ENCODE results near the gene TLK2. TPM values are rescaled to one million over a fixed set of nuclear protein-coding genes. Genes with fewer than 3 reads are reported as not detected.

Gene TLK2
- total RNA-seq, 2 donors from 2014 or later = 45.2 to 71.5 TPM

DNA sequence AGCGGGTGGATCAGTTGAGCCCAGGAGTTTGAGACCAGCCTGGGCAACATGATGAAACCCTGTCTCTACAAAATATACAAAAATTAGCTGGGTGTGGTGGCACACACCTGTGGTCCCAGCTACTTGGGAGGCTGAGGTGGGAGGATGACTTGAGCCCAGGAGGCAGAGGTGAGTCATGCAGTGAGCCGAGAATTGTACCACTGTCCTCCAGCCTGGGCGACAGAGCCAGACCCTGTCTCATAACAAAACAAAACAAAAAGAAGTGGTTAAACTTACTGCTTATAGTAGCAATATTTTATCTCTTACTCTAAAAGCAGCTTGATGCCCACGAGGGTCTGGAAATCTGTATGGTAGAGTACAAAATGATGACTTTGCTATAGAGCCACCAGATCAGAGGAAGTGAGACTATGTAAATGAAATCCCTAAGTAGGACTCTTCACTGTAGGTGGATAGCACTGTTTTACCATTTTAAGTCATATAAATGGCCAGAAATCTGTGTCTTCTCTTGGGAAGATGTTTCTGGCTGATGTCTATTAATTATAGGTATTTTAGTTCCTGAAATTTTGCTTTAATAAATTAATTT, 88.5 kb downstream of the TLK2 start:
- peaks cover 1 to 4% of the 10 kb centered on the region in 2 donors for H3K4me1 ChIP-seq (ENCODE audit: control insufficient read depth in 1 of 2, low read depth in 2 of 2)
- H3K4me3 ChIP-seq = no peak overlapping the region
- TF ChIP-seq, protein P1, sequence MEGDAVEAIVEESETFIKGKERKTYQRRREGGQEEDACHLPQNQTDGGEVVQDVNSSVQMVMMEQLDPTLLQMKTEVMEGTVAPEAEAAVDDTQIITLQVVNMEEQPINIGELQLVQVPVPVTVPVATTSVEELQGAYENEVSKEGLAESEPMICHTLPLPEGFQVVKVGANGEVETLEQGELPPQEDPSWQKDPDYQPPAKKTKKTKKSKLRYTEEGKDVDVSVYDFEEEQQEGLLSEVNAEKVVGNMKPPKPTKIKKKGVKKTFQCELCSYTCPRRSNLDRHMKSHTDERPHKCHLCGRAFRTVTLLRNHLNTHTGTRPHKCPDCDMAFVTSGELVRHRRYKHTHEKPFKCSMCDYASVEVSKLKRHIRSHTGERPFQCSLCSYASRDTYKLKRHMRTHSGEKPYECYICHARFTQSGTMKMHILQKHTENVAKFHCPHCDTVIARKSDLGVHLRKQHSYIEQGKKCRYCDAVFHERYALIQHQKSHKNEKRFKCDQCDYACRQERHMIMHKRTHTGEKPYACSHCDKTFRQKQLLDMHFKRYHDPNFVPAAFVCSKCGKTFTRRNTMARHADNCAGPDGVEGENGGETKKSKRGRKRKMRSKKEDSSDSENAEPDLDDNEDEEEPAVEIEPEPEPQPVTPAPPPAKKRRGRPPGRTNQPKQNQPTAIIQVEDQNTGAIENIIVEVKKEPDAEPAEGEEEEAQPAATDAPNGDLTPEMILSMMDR (IDR thresholded peaks at IDR 0.05) = no peak
- H3K9me3 ChIP-seq = no peaks in the 10 kb centered on the region
- H3K27ac ChIP-seq = no peak overlapping the region
- no peak for DNase-seq (ENCODE audit: low spot score)
- H3K36me3 ChIP-seq = peaks cover 13% of the 10 kb centered on the region
- no peaks in the 10 kb centered on the region for H3K27me3 ChIP-seq (replicated peaks; ENCODE audit: insufficient read depth)
- ATAC-seq (ENCODE audit: insufficient number of reproducible peaks, low FRiP score, low read depth) = no peak

DNA sequence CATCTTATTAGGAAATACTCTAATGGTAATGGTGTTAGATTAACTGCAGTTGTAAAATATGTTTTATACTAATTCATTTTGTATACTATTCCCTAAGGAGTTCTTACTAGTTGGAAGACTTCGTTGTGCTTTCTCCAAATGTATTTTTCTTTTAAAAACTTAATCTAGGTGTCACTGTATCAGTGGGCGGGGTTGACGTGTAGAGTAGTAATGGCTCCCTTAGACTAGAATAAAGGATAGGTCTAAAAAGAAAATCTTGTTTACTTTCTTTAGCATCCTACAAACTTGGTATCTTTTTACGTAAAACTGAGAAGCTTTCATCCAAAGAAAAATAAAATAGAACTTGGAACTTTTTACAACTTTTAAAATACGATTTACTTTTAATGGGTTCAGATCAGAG, 93.9 kb downstream of the TLK2 start:
- no peak for DNase-seq (ENCODE audit: low spot score)
- peak overlapping the region in 1 of 2 donors; percentile 54 for H3K27ac ChIP-seq
- peaks cover 12% of the 10 kb centered on the region for H3K36me3 ChIP-seq
- H3K27me3 ChIP-seq (replicated peaks; ENCODE audit: insufficient read depth) = no peaks in the 10 kb centered on the region
- H3K4me3 ChIP-seq = no peak overlapping the region
- ATAC-seq (ENCODE audit: insufficient number of reproducible peaks, low FRiP score, low read depth) = no peak
- peaks cover 5 to 11% of the 10 kb centered on the region in 2 donors for H3K4me1 ChIP-seq (ENCODE audit: control insufficient read depth in 1 of 2, low read depth in 2 of 2)
- H3K9me3 ChIP-seq = no peaks in the 10 kb centered on the region
- TF ChIP-seq, protein P1 (IDR thresholded peaks at IDR 0.05) = no peak

DNA sequence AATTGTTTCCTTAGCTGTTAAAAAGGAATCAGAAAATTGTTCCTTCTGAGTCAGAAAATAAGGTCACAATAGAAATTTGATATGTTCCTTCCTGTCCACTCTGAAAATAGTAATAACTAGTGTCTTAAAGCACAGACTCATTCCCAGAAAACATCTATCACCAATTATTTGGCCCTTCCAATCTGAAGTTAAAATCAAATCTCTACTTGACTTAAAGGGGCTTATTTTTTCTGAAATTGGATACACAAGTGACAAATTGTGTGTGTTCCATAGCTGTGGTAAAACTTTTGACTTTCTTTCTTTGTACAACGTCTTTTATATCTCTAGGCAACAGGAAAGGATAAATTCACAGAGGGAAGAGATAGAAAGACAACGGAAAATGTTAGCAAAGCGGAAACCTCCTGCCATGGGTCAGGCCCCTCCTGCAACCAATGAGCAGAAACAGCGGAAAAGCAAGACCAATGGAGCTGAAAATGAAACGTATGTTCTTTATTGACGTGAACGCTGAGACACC, 94.3 kb downstream of the TLK2 start:
- H3K36me3 ChIP-seq = peaks cover 12% of the 10 kb centered on the region
- H3K27ac ChIP-seq = peak overlapping the region; percentile 13 to 54
- TF ChIP-seq, protein P1 (IDR thresholded peaks at IDR 0.05) = no peak
- H3K27me3 ChIP-seq (replicated peaks; ENCODE audit: insufficient read depth) = no peaks in the 10 kb centered on the region
- H3K4me3 ChIP-seq = no peak overlapping the region
- H3K9me3 ChIP-seq = no peaks in the 10 kb centered on the region
- ATAC-seq (ENCODE audit: insufficient number of reproducible peaks, low FRiP score, low read depth) (no peak), DNase-seq (ENCODE audit: low spot score) (no peak)
- H3K4me1 ChIP-seq (ENCODE audit: control insufficient read depth in 1 of 2, low read depth in 2 of 2) = peaks cover 5 to 11% of the 10 kb centered on the region in 2 donors

DNA sequence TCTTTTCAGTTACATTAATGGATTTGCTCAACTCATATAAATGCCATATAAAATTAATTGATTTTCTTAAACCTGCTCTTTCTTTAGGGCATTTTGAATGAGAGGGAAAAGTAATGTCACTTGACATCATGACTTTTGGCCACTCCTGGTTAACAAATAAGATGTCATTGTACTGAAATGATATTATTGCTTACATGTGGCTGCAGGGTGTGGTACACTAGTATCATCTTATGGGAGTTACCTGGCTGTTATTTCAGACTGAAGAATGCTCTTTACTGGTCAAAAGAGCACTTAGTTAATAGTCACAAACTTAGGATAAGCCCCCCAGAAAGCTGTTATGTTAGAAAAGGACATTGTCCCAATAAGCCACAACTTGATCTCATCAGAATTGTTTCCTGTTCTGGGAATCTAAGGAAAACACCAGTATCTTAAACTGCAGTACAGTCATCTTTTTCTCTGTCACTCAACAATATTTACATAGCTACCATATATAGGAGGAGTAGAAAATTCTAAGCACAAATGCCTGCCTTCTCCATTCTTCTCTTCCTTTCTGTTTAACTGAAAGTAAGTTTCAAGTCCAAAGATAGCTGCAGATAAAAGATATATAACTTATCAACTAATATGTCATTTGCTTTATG, 95.0 kb downstream of the TLK2 start:
- ATAC-seq (ENCODE audit: insufficient number of reproducible peaks, low FRiP score, low read depth) (no peak), DNase-seq (ENCODE audit: low spot score) (no peak)
- H3K36me3 ChIP-seq = peaks cover 12% of the 10 kb centered on the region
- peak overlapping the region; percentile 13 to 54 for H3K27ac ChIP-seq
- no peaks in the 10 kb centered on the region for H3K9me3 ChIP-seq
- no peak overlapping the region for H3K4me3 ChIP-seq
- TF ChIP-seq, protein P1 (IDR thresholded peaks at IDR 0.05) = no peak
- H3K27me3 ChIP-seq (replicated peaks; ENCODE audit: insufficient read depth) = no peaks in the 10 kb centered on the region
- peaks cover 5 to 11% of the 10 kb centered on the region in 2 donors for H3K4me1 ChIP-seq (ENCODE audit: control insufficient read depth in 1 of 2, low read depth in 2 of 2)

DNA sequence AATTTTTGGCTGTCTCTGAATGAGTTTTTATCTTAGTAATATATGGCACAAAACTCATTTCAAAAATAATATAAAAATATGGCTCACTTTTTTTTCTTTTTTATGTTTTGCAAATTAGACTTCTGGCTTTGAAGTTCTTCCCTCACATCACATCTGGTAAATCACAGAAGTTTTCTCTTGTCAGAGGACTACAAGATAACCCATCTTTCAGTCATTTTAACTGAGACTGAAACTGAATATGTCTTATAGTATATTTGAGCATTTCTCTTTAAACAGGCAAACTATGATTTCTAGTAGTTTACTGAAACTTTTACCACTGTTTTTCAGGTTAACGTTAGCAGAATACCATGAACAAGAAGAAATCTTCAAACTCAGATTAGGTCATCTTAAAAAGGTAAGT, 97.8 kb downstream of the TLK2 start:
- peaks cover 14% of the 10 kb centered on the region for H3K36me3 ChIP-seq
- no peaks in the 10 kb centered on the region for H3K9me3 ChIP-seq
- no peaks in the 10 kb centered on the region for H3K27me3 ChIP-seq (replicated peaks; ENCODE audit: insufficient read depth)
- DNase-seq (ENCODE audit: low spot score) (no peak), ATAC-seq (ENCODE audit: insufficient number of reproducible peaks, low FRiP score, low read depth) (no peak)
- TF ChIP-seq, protein P1 (IDR thresholded peaks at IDR 0.05) = no peak
- H3K27ac ChIP-seq = no peak overlapping the region
- peaks cover 5 to 11% of the 10 kb centered on the region in 2 donors for H3K4me1 ChIP-seq (ENCODE audit: control insufficient read depth in 1 of 2, low read depth in 2 of 2)
- H3K4me3 ChIP-seq = no peak overlapping the region
